Renal cortical epithelial cell (primary cell): ENCODE measurements around the gene TELO2. TPM values are rescaled to one million over a fixed set of nuclear protein-coding genes. Genes with fewer than 3 reads are reported as not detected.

ENCODE experiments used
- DNase-seq: peaks from one replicate; pipeline ENCODE4 v3.0.0-alpha.2; 2011; ENCODE audit warnings: low read depth
- total RNA-seq: library from RNA; depleted of rRNA; stranded (reverse); fragments of >200 nt; gene quantifications from 2 replicates; pipeline ENCODE4 v1.2.3, GENCODE V29; 2014

Gene TELO2
- total RNA-seq, 1 donor from 2014 or later = 19.8 TPM

DNA sequence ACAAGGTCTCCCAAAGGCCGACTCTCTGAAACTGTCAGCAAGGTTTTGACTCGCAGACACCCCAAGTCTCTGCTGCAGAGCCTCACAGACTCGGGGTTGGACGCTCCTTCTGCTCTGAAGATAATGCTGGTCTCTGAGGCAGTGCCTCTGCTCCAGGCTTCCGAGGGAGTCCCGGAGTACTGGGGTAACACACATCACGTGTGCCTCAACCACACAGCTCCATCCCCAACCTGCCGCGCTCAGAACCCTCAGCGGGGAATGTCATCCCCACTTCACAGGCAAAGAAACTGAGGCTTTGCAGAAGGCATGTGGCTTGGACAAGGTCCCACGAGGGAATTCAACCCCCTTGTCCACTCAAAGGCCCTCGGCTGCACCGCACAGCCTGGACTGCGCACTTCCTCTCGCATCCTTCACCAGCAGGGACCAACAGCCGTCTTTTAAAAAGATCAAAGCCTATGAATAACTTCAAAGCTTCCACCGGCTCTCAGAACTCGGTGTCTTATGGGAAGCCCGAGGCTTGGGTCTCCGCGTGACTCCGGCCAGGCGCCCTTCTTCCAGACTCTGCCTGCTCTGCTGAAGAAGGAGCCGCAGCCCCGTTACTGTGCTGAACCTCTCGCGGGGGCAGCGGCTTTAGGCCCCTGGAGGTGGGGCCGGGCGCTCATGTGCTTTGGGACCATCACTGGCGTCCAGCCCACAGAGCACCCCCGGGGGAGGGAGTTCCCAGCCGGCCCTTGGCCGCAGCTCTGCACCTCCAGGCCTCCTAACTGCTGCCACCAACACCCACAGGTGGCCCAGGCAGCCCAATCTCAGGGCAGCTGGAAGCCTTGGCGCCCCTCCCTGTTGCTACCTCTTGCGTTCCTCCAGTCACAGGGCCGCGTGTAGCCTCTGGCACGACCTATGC lies 42.5 kb downstream of the TELO2 start:
- DNase-seq = no peak

DNA sequence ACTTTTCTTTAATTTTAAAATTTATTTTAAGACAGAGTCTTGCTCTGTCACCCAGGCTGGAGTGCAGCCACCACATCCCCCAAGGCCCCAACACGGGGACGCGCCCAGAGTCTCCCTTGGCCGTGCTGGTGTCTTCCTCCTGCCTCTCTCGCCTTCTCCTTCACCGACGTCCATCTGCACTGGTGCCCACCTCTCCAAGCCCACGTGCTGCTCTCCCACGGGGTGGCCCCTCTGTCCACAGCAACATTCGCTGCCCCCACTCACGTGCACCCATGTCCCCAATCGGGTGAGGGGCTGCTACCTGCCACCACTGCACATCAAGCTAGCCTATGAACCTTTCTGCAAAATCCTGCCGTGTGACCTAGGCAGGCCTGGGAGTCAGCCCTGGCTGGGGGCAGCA lies 43.4 kb downstream of the TELO2 start:
- DNase-seq = no peak

DNA sequence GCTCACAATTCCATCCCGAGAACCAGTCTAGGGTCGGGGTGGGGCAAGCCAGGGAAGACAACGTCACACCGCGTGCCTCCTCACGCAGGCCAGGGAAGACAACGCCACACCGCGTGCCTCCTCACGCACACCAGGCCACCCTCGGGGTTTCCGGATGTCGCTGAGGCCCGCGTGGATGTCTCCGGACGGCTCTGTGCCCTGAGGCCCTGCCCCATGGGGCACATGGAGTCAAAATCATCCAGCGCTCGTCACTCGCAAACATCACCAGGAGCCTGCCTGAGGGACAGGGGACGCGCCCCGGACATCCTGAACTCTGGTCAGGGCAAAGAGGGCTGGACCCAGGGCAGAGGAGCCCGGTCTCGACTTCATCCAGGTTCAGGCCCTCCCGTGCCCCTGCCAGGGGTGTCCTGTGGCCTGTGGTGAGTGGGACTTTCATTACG lies 44.0 kb downstream of the TELO2 start:
- DNase-seq = no peak

DNA sequence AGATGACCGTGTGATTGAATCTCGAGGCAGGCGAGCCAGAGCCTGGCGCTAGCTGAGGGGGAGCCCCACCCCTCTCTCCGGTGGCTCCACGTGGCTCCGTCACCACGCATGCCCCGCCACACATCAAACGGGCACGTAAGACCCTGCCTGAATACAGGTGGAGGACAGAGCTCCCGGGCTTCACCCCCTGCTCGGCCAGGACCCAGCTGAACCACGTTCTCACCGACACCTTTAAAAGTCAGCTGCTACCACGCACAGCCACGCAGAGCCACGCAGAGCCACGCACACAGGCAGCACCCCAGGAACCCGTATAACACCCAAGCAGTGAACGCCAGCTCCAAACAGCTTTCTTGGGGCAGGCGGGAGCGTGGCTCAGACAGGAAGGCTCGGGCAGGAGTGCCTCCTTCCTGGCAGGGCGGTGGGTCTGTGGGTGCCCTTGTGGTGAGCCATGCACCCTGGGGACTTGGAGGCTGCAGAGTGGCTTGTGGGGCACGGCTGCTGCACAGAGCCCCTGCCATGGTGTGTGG lies 44.7 kb downstream of the TELO2 start:
- DNase-seq = no peak

DNA sequence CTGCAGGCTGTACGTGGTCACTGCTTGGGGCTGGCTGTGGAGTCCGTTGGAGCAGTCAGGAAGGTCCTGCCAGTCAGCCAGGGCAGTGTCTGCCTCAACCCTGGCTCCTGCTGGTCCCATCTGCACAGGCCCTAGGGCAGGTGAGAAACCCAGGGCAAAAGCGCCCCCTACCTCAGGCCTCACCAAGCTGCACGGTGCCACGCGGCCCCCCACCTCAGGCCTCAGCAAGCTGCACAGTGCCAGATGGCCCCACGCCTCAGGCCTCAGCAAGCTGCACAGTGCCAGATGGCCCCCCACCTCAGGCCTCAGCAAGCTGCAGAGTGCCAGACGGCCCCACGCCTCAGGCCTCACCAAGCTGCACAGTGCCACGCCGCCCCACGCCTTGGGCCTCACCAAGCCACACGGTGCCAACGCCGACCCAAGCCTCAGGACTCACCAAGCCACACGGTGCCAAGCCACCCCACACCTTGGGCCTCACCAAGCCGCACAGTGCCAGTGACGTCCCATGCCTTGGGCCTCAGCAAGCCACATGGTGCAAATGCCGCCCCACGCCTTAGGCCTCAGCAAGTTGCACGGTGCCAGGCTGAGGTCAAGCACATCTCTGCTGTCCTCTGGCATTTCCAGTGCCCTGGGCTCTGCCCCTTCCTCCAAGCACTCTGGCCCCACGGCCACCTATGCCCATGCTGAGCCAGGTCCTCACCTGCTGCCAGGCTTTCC lies 45.8 kb downstream of the TELO2 start:
- DNase-seq = no peak

DNA sequence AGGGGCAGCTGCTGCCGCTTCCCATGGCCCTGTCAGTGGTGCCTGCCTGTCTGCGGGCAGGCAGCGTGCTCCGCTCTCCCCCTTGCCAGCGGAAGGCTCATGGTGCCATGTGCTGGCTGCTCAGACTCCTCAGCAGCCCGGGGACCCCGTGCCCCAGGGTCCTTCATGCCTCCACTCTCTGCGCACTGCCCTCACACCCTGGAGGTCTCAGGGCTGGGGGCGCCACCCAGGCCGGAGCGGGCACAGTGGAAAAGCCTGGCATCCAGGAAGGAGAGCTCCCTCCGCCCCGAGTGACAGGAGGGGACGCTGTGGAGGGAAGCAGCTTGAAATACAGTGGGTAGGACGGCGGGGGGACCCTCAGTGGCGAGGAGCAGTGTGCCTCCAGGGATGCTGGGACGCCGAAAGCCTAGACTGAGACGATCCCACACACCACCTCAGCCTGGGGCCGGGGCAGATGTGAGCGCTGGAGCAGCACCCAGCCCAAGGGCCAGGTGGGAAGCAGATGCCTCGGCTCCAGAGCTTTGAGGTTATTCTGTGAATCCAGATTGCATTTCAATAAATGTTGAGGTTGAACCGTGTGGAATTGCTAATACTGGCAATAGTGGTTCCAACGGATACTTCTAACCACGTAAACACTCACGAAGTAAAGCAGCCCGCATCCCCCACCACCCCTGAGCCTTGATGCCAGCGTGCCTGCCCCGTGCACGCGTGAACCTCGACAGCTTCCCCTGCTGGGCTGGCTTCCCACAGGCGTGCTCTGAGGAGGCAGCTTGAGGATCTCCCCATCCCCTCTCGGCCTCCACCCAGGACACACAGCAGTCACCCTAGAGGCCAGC lies 46.8 kb downstream of the TELO2 start:
- no peak for DNase-seq

DNA sequence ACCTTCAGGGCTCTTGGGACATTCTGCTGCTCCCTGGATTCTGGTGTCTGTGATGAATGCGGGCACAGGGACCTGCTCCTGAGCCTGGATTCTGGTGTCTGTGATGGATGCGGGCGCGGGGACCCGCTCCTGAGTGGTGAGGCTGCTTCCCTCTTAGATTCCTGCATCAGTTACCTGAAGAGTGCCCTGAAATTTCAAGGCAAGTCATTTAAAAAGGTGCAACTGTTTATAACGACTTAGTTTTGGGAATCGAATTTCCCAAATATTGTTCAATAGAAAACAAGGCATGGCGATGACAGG lies 47.3 kb downstream of the TELO2 start:
- no peak for DNase-seq

DNA sequence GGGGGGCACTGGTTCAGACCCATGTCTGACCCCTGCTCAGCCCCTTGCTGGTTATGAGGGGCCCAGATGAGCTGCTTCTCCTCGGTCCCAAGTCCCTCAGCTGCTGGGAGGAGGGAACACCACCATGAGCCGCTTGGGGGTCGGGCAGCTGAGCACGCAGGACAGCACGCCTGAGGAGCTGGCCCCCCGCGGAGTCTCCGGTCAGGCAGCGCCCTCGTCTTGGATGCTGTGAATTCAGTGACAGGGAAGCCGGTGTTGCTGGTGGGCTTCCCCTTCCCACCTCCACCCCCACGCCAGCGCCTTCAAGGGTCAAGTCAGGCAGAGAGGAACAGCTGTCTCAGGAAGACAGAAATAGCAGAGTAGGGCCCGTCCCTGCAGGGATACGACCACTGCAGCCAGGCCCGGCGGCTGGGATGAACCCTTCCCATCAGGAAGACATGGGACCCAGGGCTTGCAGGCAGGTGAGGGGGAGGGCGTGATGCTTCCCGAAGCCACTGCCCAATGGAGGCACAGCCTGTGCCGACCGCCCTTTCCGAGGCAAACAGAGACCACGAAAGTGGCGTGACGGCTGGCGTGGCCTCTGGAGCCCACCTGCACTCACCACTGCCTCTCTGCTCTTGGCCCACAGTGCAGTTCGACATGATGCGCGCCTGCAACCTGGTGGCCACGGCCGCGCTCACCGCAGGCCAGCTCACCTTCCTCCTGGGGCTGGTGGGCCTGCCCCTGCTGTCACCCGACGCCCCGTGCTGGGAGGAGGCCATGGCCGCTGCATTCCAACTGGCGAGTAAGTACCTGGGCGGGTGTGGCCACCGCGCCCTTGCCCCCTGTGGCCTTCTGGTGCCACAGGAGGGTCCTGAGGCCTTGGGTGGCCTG lies 48.4 kb downstream of the TELO2 start:
- no peak for DNase-seq

DNA sequence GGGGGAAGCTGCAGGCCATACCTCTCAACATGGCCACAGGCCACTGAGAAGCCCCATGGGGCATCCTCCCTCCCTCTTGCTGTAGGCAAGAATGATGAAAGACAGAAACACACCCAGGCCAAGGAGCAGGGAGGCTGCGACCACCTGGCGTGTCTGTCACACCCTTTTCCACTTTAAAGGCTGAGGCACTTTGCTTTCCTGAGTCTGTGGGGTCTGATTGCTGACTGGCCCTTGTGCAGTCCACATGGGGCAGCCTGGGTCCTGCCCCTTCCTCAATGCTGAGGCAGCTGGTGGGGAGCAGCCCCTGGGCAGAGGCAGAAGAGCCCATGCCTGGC lies 49.0 kb downstream of the TELO2 start:
- no peak for DNase-seq

DNA sequence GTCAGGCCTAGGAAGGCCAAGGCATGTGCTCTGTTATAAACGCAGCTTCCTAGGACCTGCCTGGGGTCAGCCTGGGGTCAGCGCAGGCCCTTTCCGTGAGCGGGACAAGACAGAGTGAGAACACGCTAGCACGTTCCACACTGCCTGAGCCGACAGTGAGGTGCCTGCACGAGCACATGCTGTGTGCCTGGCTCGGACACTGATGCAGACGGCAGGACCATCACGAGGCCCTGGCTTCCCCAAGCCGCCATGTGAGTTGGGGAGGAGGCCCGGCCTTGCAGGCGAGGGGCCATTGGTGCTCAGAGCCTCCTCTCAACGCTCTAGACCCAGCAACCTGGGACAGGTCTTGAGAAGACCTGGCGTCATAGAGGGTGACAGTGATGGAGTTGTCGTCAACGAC lies 49.4 kb downstream of the TELO2 start:
- DNase-seq = no peak

DNA sequence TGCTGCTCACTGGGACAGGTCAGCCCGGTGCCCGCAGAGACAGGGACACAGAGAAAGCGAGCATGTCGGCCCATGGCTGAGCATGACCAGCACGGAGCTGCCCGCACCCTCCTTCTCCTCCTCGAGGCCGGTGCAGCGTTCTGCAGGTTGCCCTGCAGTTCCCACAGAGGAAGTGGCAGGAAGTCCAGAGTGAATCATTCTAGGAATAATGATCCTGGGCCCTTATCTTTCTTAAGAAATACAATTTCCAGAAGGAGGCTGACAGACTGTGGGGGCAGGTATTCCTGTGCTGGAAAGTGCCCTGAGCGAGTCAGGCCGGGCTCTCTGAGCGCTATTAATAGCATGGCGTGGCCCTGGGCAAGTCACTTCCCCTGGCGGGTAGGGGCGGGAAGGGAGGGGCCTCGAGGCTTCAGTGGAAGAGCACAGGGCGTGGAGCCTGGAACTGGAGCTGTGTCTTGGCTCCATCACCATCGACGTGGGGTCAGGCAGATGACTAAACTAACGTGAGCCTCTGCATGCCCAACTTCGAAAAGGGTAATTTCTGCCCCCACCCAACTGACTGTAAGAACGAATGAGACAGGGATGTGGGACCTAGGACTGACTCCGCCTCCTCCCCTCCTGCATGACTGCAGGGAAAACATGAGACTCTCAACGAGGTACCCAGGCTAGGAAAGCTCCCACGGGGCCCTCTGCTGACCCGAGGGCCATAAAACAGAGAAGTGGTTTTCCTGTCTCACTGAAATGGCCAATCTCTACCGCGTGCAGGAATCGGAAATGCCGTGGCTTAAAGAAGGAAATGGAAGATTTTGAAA lies 50.1 kb downstream of the TELO2 start:
- DNase-seq = peak; percentile 32

DNA sequence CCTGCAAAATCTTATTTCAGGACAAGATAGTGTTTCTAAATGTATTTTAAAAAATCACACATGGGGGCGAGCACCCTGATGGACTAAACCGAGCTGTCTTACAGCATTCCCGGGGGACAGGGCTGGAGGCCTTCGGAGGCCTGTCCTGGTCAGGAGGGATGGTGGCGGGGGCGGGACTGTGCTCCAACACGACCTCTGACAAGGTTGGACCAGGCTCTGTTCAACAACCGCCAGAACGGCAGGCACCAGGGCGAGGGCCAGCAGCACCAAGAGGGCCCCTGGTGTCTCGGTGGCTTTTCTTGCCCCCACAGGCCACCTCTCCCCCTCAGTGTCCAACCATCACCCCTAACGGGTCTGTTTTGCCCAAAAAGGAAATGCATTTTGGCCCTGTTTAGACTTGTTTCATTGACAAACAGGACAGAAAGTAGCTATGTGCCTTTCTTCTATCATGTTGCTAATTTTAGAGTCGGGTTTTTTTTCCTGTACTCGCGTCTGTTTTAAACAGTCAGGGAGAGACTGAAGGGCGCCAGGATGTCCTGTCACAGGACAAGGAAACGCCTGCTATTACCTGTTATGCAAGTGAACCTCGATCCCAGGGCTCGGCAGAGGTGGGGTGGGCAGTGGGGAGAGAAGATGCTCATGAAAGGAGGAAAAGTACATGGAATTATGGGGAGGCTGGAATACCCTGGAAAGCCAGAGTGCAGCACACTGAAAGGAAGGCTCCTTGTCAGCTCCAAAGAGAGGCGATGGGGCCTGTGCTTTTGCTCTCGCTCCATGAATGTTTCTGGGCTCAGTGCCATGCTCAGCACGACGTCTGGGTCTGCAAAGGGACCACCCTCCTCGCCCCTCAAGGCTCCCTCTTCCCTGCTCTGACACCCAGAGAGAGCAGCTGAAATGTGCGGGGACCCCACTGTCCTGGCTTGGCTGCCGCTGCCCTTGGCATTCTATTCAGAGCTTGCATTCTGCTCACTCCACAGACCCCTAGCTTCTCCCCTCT lies 52.2 kb downstream of the TELO2 start:
- DNase-seq = no peak

DNA sequence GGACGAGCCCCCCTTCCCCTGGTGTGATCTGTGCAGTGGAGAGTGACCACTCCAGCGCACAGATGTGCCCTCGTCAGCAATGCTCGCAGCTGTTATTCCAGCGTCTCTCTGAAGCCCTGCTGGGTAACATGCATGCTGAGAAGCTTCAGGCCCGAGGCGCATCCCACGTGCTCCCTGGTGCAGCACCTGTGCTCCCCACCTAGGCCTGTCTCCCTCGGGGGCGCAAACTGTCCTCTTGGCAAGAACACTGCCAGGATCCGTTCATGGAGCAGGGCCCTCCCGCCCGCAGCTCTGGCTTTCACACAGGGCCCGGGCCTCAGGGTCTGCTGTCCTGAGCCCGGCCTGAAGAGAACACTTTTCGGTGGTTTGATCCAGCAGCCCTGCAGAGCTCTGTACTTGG lies 53.3 kb downstream of the TELO2 start:
- DNase-seq = no peak

DNA sequence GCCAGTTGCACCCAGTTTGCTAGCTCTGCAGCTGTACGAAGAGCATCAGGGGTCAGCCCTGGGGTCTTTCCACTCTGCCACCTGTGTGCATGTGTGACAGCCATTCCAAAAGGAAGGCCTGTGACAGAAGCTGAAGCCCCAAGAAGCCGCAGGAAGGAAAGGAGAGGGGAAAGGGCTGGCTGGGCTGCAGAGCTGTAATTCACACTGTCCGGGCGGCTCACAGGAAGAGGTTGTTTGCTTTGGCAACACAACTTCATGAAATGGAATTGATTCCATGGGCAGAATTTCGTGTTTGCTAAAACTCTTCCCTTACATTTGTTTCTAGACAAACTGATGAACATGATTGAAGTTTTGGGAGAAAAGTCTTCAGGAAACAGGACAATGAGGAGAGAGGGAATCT lies 55.1 kb downstream of the TELO2 start:
- no peak for DNase-seq

DNA sequence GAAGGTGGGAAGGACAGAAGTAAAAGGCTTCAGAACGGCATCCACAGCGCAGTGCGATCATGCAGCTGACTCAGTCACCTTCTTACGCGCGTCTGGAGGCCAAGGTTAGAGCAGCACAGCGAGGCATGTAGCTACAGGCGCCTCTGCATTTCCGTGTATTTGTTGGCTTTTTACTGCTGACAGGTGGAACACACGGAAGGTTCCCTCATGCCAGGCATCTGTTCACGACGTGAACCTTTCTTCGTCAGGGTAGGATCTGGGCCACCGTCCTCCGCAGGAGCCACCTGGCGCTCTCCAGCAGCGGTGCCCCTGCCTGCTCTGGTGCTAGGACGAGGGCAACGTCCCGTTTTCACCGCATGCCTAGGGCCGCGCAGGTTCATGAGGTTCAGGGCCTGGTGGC lies 55.6 kb downstream of the TELO2 start:
- no peak for DNase-seq

DNA sequence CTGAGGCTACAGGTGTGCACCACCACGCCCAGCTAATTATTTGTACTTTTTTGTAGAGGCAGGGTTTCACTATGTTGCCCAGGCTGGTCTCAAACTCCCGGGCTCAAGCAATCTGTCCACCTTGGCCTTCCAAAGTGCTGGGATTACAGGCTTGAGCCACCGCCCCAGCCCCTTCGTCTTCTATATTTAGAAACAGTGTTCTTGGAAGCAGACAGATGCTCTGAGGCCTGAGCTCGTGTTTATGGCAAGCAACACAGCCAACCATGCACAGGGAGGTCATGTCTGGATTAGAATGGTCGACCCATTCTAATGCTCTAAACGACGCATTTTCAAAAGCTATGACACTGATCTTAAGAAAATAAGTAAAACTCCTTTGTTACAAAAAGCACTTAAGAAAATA lies 56.9 kb downstream of the TELO2 start:
- no peak for DNase-seq

DNA sequence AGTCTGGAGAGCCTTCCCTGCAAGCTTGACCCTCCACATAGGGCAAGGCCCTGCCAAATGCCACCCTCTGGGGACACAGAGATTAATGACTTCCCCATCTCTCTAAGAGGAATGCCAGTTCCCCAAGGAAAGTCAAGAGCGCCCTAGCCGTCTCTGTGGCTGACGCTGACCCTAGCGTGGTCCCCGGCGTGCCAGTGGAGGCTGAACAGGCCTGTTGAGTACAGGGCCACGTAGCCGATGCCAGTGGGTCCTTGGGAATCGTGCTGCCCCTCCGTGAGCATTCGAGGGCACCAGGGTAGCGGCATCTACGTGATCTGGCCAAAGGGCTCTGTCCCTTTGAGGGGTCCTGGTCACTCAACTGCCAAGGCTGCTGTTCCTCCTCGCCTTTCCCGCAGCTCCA lies 57.5 kb downstream of the TELO2 start:
- DNase-seq = no peak

DNA sequence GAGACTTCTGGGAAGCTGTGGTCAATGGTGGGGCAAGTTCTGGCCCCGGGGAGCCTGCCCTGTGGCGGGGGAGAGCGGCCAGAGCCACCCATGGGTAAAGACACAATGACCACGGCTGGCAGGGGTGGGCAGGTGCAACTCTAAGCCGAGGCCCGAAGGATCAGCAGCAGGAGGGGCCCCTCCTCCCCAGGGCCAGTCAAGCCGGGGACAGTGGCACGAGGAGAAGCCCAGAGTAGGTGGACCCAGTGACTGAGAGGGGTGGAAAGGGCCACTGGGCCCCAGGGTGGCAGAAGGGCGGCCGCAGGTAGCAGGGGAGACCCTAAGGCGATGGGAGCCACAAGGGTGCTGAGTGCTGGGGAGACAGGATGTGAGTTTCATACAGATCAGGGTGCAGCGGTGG lies 58.0 kb downstream of the TELO2 start:
- no peak for DNase-seq

DNA sequence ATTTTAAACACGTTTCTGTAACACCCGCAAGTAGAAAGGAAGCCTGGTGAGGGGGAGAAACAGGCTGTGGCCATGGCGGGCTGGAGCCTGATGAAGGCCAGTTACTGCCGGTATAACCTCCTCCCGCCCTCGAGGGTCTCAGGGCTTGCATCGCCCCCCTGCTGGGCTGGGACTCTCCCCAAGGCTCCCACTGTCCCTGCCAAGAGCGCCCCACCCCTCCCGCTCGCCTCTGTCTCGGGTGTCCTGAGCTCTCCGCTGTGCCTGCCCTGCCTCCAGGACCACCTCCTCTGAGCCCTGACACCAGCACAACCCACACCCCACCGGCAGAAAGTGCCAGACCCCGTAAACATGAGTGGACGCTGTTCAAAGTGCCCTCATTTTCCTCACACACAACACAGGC lies 59.0 kb downstream of the TELO2 start:
- no peak for DNase-seq
